H1 (cell line): ENCODE data around the gene HAVCR1. TPM values are rescaled to one million over a fixed set of nuclear protein-coding genes. Genes with fewer than 3 reads are reported as not detected.

Experiments
- ATF2 ChIP-seq: IDR thresholded peaks from 2 replicates; pipeline ENCODE4 v1.6.1; 2012; ENCODE audit warnings: low read length, inconsistent platforms
- BCL11A ChIP-seq, 2 experiments: IDR thresholded peaks; one replicate each; pipeline ENCODE4 v1.6.1; 2011; ENCODE audit warnings: low read depth in 2 of 2, low read length in 2 of 2, mild to moderate bottlenecking in 2 of 2
- CEBPB ChIP-seq: IDR thresholded peaks from 2 replicates; pipeline ENCODE4 v1.6.1; 2012; ENCODE audit warnings: low read depth, low read length
- CREB1 ChIP-seq: IDR thresholded peaks from 2 replicates; pipeline ENCODE4 v1.6.1; 2012; ENCODE audit warnings: inconsistent platforms
- JUN ChIP-seq: IDR thresholded peaks from 2 replicates; pipeline ENCODE4 v1.6.1; 2011; ENCODE audit warnings: low read depth, mild to moderate bottlenecking, improper control_type of control experiment, low read length
- KDM1A ChIP-seq: fragments of 200-600, 300-600 bp; sonication (generic); IDR thresholded peaks from 2 replicates; pipeline ENCODE4 v1.7.1; 2016; ENCODE audit warnings: mild to moderate bottlenecking, low read length, borderline replicate concordance
- RNF2 ChIP-seq: fragments of 200-900, 300-1000 bp; sonication (generic); IDR thresholded peaks from 2 replicates; pipeline ENCODE4 v1.7.1; 2016; ENCODE audit warnings: borderline replicate concordance, low read depth, mild to moderate bottlenecking, antibody characterized with exemption, low read length; ENCODE audit not compliant: poor library complexity, severe bottlenecking; ENCODE audit errors: missing control alignments
- SIX5 ChIP-seq: IDR thresholded peaks from 2 replicates; pipeline ENCODE4 v1.6.1; 2011; ENCODE audit warnings: mild to moderate bottlenecking, low read depth, low read length
- SRF ChIP-seq: IDR thresholded peaks from 2 replicates; pipeline ENCODE4 v1.6.1; 2011; ENCODE audit warnings: mild to moderate bottlenecking, low read depth, low read length, moderate library complexity
- YY1 ChIP-seq: IDR thresholded peaks from 2 replicates; pipeline ENCODE4 v1.6.1; 2011; ENCODE audit warnings: low read depth, mild to moderate bottlenecking, low read length
- polyA plus RNA-seq, 7 experiments: library from polyadenylated mRNA; depleted of rRNA in 3 of 7; stranded (reverse) in 5 of 7; unstranded in 2 of 7; fragments of >200 nt in 5 of 7; fragments of 200-250 nt in 2 of 7; gene quantifications; 1 replicate in 5 of 7; 2 replicates in 1 of 7; 4 replicates in 1 of 7; pipeline versions ENCODE4 v1.2.1 to v1.2.3, GENCODE V29; 2011 to 2013; ENCODE audit warnings: missing spikeins in 2 of 7, mixed read lengths in 2 of 7
- total RNA-seq: library from RNA; stranded (reverse); fragmentation: NEBNext Ultra II Directional; extraction: Animal tissue kit (Norgen Biotek cat#: 25700); gene quantifications from 2 replicates; pipeline ENCODE4 v1.2.1, GENCODE V29; 2021

HAVCR1 gene
- total and polyA plus RNA-seq, 2 of the 8 experiments (the other 6 are each of a cell fraction or from before 2014, with no cell fraction given) = not detected

- TF ChIP-seq YY1 = no peak
- TF ChIP-seq ATF2 = no peak
- TF ChIP-seq SRF = no peak
- TF ChIP-seq CREB1 = no peak
- no peak for TF ChIP-seq RNF2
- TF ChIP-seq BCL11A (IDR thresholded peaks at IDR 0.05; ENCODE audit: low read depth in 2 of 2, low read length in 2 of 2) = no peak
- no peak for TF ChIP-seq KDM1A
- TF ChIP-seq SIX5 = no peak
- no peak for TF ChIP-seq JUN
- TF ChIP-seq CEBPB = no peak
These were observed 13.3 kb downstream of the HAVCR1 start (continued) for GRCh38 chr5:157045601-157046000.
